Measurements from ENCODE around the gene PLA2G10.
"Not testable (repeated sequence)": the region's sequence is repeated elsewhere in the genome, so short reads cannot be mapped to it uniquely, and the experiment has no call there.

Gene PLA2G10

DNA sequence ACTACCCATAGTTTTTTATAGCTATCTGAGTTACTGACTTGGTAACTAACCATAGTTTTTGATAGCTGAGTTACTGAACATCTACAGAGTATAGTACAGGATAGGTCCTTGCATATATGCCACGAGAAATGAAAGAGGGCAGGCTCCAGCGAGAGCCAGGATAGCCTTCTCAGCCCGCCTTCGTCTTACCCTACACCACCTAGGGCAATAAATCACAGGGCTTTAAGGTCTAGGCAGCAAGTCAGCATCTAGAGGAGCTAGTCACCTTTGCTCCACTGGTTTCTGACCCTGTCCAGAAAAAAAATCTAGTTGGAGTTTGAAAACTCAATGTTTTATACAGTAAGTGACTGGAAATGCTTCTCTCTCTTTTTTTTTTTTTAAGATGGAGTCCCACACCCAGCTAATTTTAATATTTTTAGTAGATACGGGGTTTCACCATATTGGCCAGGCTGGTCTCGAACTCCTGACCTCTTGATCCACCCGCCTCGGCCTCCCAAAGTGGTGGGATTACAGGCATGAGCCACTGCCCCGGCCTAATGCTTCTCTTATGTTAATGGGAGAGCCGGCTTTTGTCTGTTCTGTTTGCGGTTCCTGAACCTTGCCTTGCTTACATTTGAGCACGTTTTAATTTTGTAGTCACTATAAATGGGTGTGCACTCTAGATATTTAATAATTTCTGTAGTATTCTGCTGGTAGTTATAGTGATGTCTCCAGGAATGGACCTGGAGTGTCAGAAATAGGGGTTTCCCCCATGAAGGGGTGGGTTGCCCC lies 58.5 kb downstream of the PLA2G10 start:
- Histone ChIP-seq H3F3A (ENCODE audit: insufficient read depth, low read length) (no peaks in the 10 kb centered on the region), H3K9me2 (ENCODE audit: low read depth, low read length) (no peaks in the 10 kb centered on the region), H3K4me3 (ENCODE audit: low read depth, low read length, poor library complexity, severe bottlenecking) (no peak overlapping the region), H3K9ac (ENCODE audit: low read length) (no peak overlapping the region), H3K36me3 (ENCODE audit: insufficient read depth, low read length) (peaks cover 47% of the 10 kb centered on the region), H3K27me3 (ENCODE audit: insufficient read depth, low read length) (no peaks in the 10 kb centered on the region), H3K9me3 (ENCODE audit: low read length) (no peaks in the 10 kb centered on the region), H3K27ac (ENCODE audit: low read depth, low read length, poor library complexity, severe bottlenecking) (no peak overlapping the region), H2AFZ (ENCODE audit: low read length) (no peak overlapping the region), H3K4me1 (ENCODE audit: insufficient read depth, low read length, severe bottlenecking) (peaks cover 22% of the 10 kb centered on the region), H4K20me1 (ENCODE audit: insufficient read depth, low read length) (no peaks in the 10 kb centered on the region), H3K4me2 (ENCODE audit: low read length) (peak overlapping the region; percentile 97; the same call in 1 of the 2 replicates), H3K79me2 (ENCODE audit: insufficient read depth, low read length) (peaks cover 70% of the 10 kb centered on the region)
- no peak for TF ChIP-seq CTCF (IDR thresholded peaks at IDR 0.05; ENCODE audit: low read length)

DNA sequence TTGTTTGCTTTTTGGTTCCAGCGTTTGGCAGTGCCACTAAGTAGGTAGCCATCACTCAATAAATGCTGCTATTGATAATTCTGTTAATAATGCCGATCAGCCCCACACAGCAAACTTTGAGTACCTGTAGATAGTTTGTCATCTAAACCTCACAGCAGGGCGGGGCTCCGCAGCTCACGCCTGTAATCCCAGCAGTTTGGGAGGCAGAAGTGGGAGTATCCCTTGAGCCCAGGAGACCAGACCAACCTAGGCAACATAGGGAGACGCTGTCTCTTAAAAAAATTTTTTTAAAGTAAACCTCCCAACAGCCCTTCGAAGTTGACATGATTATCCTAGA lies 59.8 kb downstream of the PLA2G10 start:
- peak overlapping the region; percentile 99 for H3K4me3 ChIP-seq (ENCODE audit: low read depth, low read length, poor library complexity, severe bottlenecking)
- peaks cover 35% of the 10 kb centered on the region for H3K36me3 ChIP-seq (ENCODE audit: insufficient read depth, low read length)
- no peaks in the 10 kb centered on the region for H3K27me3 ChIP-seq (ENCODE audit: insufficient read depth, low read length)
- no peaks in the 10 kb centered on the region for H3F3A ChIP-seq (ENCODE audit: insufficient read depth, low read length)
- H3K4me1 ChIP-seq (ENCODE audit: insufficient read depth, low read length, severe bottlenecking) = peaks cover 26% of the 10 kb centered on the region
- no peaks in the 10 kb centered on the region for H3K9me3 ChIP-seq (ENCODE audit: low read length)
- H3K9ac ChIP-seq (ENCODE audit: low read length) = no peak overlapping the region; the same call in 1 of the 2 replicates
- no peaks in the 10 kb centered on the region for H4K20me1 ChIP-seq (ENCODE audit: insufficient read depth, low read length)
- no peak for TF ChIP-seq EZH2 (IDR thresholded peaks at IDR 0.05; ENCODE audit: borderline replicate concordance, low read length)
- TF ChIP-seq CTCF (IDR thresholded peaks at IDR 0.05; ENCODE audit: low read length) = no peak
- no peaks in the 10 kb centered on the region for H3K9me2 ChIP-seq (ENCODE audit: low read depth, low read length)
- H3K79me2 ChIP-seq (ENCODE audit: insufficient read depth, low read length) = peaks cover 61% of the 10 kb centered on the region
- H2AFZ ChIP-seq (ENCODE audit: low read length) = no peak overlapping the region
- peak overlapping the region; percentile 97 for H3K4me2 ChIP-seq (ENCODE audit: low read length)
- no peak overlapping the region for H3K27ac ChIP-seq (ENCODE audit: low read depth, low read length, poor library complexity, severe bottlenecking)

GRCh38 chr16:14632693-14633569 lies 61.2 kb downstream of the PLA2G10 start, which contains the start of gene BFAR:
TSS of gene BFAR (plus strand) at chr16:14632951. CDS start at chr16:14644347, 11,396 bp downstream.
- peak within 1 kb of the TSS; percentile 99 for H3K4me3 ChIP-seq (ENCODE audit: low read depth, low read length, poor library complexity, severe bottlenecking)
- peaks cover 39% of the 10 kb centered on the region for H3K4me1 ChIP-seq (ENCODE audit: insufficient read depth, low read length, severe bottlenecking)

DNA sequence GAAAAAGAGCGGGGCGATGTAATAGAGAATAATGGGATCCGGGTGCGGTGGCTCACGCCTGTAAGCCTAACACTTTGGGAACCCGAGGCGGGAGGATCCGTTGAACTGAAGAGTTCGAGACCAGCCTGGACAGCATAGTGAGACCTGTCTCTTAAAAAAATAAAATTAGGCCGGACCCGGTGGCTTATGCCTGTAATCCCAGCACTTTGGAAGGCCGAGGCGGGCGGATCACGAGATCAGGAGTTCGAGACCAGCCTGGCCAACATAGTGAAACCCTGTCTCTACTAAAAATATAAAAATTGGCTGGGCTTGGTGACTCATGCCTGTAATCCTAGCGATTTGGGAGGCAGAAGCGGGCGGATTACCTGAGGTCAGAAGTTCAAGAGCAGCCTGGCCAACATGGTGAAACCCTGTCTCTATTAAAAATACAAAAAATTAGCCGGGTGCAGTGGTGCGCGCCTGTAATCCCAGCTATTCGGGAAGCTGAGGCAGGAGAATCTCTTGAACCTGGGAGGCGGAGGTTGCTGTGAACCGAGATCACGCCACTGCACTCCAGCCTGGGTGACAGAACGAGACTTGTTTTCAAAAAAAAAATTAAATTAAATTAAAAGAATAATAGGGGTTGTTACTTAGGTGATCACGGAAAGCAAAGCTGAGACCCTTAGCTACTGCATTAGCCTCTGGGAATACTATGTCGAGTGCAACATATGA lies 63.3 kb downstream of the PLA2G10 start:
- H3K4me3 ChIP-seq (ENCODE audit: low read depth, low read length, poor library complexity, severe bottlenecking) = peak overlapping the region; percentile 81

More at GRCh38 chr16:14632693-14633569, 61.2 kb downstream of the PLA2G10 start, which contains the start of gene BFAR:
- Histone ChIP-seq H3K27me3 (ENCODE audit: insufficient read depth, low read length) (no peaks in the 10 kb centered on the region), H4K20me1 (ENCODE audit: insufficient read depth, low read length) (no peaks in the 10 kb centered on the region), H3K9me2 (ENCODE audit: low read depth, low read length) (no peaks in the 10 kb centered on the region), H3K4me2 (ENCODE audit: low read length) (peak within 1 kb of the TSS; percentile 97), H3K36me3 (ENCODE audit: insufficient read depth, low read length) (peaks cover 30% of the 10 kb centered on the region), H3K27ac (ENCODE audit: low read depth, low read length, poor library complexity, severe bottlenecking) (peak within 1 kb of the TSS; percentile 75), H2AFZ (ENCODE audit: low read length) (no peak within 1 kb of the TSS), H3K79me2 (ENCODE audit: insufficient read depth, low read length) (peaks cover 61% of the 10 kb centered on the region), H3K9ac (ENCODE audit: low read length) (peak within 1 kb of the TSS; percentile 98), H3F3A (ENCODE audit: insufficient read depth, low read length) (no peaks in the 10 kb centered on the region), H3K9me3 (ENCODE audit: low read length) (no peaks in the 10 kb centered on the region)
- no peak for TF ChIP-seq CTCF (IDR thresholded peaks at IDR 0.05; ENCODE audit: low read length)
- no peak for TF ChIP-seq EZH2 (IDR thresholded peaks at IDR 0.05; ENCODE audit: borderline replicate concordance, low read length)

More for the DNA sequence above, 63.3 kb downstream of the PLA2G10 start:
- not testable (repeated sequence) for H2AFZ ChIP-seq (ENCODE audit: low read length); H4K20me1 ChIP-seq (ENCODE audit: insufficient read depth, low read length); H3K9me2 ChIP-seq (ENCODE audit: low read depth, low read length); H3K27me3 ChIP-seq (ENCODE audit: insufficient read depth, low read length); H3K9me3 ChIP-seq (ENCODE audit: low read length); H3F3A ChIP-seq (ENCODE audit: insufficient read depth, low read length)
- peaks cover 41% of the 10 kb centered on the region for H3K4me1 ChIP-seq (ENCODE audit: insufficient read depth, low read length, severe bottlenecking)
- H3K36me3 ChIP-seq (ENCODE audit: insufficient read depth, low read length) = peaks cover 43% of the 10 kb centered on the region
- peak overlapping the region; percentile 80 for H3K27ac ChIP-seq (ENCODE audit: low read depth, low read length, poor library complexity, severe bottlenecking)
- H3K9ac ChIP-seq (ENCODE audit: low read length) = peak overlapping the region; percentile 39; the same call in 1 of the 2 replicates
- H3K4me2 ChIP-seq (ENCODE audit: low read length) = peak overlapping the region; percentile 67
- peaks cover 45% of the 10 kb centered on the region for H3K79me2 ChIP-seq (ENCODE audit: insufficient read depth, low read length)

Measured in OCI-LY1 (cell line).